GM19193 (cell line): ENCODE data around the gene STOML1.

Experiments
- POLR2A ChIP-seq: IDR thresholded peaks from 4 replicates; pipeline ENCODE4 v1.6.1; 2011; ENCODE audit not compliant: insufficient read depth, insufficient read length; ENCODE audit errors: extremely low read depth

The STOML1 gene

DNA sequence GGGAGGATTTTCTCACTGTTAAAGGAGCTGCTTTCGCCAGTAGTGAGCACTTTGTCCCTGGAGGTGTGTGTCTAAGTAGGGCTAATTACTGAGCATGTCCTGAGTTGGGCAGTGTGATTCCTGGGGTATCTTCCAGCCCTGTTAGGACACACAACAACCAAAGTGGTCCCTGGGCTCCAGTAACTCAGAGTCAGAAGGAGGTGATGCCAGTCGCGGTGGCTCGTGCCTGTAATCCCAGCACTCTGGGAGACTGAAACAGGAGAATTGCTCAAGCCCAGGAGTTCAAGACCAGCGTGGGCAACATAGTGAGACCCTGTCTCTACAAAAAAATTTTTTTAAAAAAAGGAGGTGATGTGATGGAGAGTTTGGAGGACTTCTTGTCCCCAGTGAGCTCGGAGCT lies 40.0 kb upstream of the STOML1 start:
- no peak for TF ChIP-seq POLR2A

DNA sequence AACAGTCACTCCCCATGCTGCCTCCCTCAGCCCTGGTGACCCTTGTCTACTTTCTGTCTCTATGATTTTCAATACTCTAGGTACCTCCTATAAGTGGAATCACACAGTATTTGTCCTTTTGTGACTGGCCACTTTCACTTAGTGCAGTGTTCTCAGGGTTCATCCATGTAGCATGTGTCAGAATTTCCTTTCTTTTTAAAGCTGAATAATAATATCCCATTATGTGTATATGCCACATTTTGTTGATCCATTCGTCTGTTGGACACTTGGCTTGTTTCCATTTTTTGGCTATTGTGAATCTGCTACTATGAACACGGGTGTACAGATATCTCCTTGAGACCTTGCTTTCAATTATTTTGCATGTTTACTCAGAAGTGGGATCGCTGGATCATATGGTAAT lies 36.6 kb upstream of the STOML1 start:
- no peak for TF ChIP-seq POLR2A

DNA sequence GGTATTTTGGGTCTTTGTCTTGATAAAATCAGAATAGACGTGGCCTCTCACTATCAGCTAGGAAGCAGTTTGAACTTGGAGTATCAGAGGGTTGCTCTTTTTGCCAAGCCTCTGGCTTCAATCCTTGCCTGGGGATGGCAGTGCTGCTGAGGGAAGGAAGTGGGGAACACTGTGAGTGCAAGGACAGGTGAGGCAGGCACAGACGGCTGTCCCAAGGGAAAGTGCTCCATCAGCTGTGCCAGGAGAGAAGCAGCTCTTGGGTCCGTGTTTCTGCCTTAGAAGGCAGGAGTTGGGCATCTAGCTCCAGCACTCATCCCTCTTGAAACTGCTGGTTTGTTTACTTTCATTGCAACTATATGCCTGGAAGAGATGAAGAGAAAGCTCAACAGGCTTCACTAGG lies 35.6 kb upstream of the STOML1 start:
- TF ChIP-seq POLR2A = no peak

DNA sequence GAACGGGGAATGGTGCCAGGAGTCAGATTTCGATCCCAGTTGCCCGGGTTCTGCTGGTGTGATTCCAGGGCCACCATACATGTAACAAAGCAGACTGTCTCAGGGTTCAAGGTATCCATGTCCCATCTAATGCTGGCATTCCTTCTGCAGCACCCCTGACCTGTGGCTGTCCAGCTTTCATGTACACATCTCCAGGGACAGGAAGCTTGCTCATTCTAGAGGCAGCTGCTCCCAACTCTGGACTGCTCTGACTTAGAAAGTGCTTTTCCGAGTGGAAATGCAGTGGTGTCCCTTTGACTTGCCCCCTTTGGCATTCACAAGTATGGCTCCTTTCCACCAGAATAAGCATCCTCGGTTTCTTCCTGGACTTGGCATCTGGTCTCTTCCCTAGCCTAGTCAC lies 33.3 kb upstream of the STOML1 start:
- TF ChIP-seq POLR2A = no peak

DNA sequence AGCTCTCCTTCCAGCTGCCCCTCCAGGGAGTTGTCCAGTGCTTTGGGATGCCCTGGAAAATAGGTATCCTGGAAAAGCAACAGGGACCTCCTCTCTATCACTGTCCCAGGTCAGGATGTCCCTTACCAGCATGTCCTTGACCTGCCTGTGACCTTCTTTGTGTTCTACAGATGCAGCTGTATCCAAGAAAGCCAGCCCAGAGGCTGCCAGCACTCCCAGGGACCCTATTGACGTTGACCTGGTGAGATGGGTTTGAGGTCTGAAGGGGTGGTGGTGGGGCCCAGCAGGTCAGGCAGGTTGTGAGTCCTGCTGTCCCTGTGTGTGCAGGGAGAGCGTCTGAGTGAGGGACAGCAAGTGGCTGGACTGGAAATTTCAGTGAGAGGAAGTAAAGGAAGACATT lies 32.6 kb upstream of the STOML1 start:
- TF ChIP-seq POLR2A = no peak

DNA sequence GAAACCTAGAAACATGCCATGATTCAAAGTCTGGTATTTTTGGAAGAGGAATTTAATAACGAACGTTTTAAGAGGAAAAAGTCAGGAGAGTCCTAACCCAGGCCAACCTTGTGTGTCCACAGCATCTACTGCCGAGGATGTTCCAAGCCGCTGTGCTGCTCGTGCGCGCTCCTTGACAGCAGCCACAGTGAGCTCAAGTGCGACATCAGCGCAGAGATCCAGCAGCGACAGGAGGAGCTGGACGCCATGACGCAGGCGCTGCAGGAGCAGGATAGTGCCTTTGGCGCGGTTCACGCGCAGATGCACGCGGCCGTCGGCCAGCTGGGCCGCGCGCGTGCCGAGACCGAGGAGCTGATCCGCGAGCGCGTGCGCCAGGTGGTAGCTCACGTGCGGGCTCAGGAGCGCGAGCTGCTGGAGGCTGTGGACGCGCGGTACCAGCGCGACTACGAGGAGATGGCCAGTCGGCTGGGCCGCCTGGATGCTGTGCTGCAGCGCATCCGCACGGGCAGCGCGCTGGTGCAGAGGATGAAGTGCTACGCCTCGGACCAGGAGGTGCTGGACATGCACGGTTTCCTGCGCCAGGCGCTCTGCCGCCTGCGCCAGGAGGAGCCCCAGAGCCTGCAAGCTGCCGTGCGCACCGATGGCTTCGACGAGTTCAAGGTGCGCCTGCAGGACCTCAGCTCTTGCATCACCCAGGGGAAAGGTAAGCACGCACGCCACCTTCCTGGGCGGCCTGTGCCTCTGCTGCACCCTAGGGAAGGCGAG lies 30.8 kb upstream of the STOML1 start:
- no peak for TF ChIP-seq POLR2A

DNA sequence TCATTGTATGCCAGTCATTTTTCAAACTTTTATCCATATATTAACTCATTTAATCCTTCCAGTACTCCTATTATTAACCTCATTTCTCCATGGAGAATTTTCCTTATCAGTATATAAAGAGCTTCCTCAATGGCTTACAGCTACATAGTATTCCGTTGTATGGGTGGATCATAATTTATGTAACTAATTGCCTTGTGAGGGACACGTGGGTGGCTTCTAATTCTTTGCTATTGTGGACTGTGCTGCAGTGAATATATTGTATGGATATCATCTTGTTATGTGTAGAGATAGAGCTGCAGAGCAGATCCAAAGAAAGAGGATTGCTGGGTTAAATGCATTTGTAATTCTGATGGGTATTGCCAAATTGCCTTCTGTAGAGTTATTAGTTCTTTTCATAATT lies 27.6 kb upstream of the STOML1 start:
- no peak for TF ChIP-seq POLR2A

DNA sequence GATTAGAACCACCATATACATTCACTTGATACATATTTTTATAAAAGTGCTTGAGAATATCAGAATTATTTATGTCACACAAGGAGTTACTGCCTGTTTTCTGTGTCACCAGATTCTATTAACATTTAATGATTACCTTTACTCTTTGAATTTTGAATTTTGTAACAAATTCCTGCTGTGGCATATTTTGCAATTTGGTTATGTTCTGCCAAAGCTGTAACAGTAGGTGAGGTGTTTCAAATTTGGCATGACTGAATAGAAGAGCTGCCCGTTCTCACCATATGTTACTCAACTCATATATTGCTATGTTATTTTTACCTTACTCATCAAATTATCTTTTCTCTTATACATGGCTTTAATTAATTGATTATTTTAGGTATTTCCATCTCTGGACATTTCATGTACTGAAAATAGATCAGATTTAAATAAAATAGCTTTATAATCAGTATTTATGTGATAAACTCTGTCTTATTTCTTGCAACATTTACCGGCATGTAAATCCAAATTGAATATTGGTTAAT lies 21.3 kb upstream of the STOML1 start:
- TF ChIP-seq POLR2A = no peak

DNA sequence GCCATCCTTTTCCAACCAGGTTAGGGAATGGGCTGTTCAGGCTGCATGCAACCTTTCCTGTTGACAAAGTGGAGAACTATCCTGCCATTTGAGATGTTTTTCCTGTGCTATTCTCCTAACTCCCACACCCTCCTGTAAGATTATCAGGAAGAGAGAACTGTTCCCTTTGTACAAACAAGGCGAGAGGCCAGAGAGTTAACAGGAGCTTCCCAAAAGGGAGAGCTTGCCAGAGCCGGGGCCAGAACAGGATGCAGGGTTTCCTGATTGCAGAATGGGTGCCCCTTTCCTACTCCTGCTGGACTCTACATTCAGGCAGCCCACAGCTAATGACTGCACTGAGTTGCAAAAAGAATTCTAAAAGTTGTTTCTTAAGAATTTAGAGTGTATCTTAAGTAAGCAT lies 19.5 kb upstream of the STOML1 start:
- TF ChIP-seq POLR2A = no peak

DNA sequence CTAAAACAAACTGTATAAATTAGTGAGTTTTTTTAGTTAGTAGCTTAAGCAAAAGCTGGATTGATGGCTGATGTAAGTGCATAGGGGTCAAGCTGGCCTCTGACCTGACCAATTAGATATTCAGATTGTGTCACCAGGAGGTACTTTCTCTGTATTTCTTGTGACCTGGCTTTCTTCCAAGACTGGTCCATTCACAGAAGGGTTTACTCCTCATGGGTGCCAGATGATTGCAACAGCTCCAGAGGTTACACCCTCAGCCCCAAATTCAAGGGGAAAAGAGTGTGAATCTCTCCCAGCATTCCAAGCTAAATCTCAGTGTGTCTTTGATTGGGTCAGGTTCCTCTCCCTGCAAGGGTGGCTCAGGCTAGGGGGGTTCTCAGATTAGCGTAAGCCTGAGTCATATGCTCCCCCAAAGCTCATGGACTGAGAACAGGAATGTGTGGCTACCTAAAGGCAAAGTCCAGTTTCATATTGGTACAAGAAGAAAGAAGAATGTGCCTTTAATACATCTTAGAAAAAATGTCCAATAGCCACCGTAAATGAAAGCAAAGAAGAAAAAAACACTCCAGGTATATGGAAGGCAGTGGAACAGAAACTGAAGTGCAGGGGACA lies 18.9 kb upstream of the STOML1 start:
- TF ChIP-seq POLR2A = no peak

DNA sequence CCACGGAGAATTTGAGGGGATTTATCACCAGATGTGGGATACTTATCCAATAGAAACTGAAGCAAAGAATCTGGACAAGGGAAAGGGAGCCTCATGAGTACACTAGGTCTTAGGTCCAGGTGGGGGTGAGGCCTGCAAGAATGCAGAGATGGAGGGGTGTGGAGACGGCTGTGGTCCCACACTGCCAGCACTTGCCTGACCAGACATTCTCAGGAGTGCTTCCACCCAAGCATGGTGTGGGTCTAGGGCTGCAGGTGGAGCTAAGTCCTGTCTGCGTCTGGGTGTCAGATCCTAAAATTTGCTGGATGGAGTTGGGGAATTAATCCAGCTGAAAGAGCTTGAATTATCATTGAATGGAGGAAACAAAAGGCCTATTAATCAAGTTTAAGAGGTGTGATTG lies 16.8 kb upstream of the STOML1 start:
- no peak for TF ChIP-seq POLR2A

DNA sequence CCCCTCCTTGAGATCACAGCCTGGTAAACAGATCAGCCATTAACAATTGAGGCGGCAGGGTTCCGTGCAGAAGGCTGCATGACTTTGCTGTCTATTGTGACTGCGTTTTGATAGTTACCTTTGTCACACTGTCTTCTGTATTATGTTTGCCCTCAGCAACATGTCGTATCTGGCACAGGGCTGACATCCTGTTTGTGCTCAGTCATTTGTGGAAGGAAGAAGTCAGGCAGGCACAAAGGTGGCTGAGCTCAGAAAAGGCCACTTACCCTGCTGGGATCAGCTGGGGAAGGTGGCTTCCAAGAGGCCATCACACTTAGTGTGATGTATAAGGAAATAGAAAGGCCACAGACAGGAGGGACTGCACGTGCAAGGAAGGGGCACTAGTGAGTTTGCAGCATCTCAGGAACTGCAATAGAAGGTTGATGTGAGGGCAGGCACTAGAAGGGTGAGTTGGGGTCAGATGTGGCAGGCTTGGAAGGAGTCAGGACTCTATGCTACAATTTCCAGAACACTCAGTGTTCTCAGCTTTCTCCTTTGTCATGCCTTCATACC lies 15.8 kb upstream of the STOML1 start:
- TF ChIP-seq POLR2A = no peak

DNA sequence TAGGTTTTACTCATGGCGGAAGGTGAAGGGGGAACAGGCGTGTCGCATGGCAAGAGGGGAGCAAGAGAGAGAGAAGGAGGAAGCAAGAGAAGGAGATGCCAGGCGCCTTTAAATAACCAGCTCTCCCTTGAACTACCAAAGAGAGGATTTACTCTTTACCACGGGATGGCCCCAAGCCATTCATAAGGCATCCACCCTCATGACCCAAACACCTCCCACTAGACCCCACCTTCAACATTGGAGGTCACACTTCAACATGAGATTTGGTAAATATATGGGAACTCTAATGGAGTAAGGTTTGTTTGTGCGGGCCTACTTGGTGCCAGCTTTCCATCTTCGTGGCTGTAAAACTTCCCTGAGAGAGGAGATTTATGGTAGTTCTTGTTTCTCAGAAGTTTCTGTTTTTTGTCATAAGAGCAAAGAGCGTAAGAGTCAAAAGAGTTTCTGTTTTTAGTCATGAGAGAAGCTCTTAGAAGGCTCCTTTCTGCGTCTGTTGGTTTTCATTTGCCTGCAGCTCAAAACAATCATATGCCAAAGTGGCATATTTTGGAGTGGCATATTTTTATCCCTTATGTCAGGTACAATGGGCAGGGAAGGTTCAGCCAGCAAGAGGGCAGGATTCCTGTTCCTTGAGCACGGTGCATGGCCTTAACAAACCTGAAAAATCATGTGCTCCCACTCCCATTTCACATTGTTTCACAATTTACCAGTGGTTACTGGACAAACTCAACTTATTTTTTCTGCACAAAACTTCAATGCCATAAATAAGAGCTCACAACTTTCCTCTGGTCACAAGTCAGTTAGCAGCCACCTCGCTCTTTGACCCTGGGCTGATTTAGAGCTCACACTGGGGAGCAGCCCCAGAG lies 14.9 kb upstream of the STOML1 start:
- TF ChIP-seq POLR2A = no peak

DNA sequence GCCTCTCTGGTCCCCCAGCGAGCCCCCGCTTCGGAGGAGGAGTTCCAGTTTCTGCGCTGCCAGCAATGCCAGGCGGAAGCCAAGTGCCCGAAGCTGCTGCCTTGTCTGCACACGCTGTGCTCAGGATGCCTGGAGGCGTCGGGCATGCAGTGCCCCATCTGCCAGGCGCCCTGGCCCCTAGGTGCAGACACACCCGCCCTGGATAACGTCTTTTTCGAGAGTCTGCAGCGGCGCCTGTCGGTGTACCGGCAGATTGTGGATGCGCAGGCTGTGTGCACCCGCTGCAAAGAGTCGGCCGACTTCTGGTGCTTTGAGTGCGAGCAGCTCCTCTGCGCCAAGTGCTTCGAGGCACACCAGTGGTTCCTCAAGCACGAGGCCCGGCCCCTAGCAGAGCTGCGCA lies 5.9 kb upstream of the STOML1 start:
- no peak for TF ChIP-seq POLR2A

DNA sequence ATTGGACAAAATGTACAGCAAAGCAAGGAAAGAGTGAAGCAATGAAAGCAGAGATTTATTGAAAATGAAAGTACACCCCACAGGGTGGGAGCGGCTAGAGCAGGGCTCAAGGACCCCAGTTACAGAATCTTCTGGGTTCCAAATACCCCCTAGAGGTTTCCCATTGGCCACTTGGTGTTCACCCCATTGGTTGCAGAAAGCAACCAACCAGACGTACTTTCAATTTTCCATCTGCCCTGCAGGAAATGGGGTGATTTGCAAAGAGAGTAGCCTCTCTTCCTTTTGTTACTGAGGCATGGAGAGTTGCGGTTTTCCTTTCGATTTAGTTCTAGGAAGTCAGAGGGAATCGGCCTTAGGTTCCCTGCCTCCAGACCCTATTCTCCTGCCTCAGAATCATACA lies 4.8 kb upstream of the STOML1 start:
- no peak for TF ChIP-seq POLR2A
